NT2/D1 (cell line): ENCODE data around the gene SIGLEC15.
A peak's percentile ranks its signal among the peaks of the same experiment; 100 is the strongest.

Experiments used
- DNase-seq: peaks from one replicate; pipeline ENCODE4 v3.0.0-alpha.2; 2011; ENCODE audit warnings: low read depth, low spot score
- H3K27me3 ChIP-seq: 2 replicates; pipeline ENCODE4 v1.6.0; 2011; ENCODE audit warnings: mild to moderate bottlenecking; ENCODE audit not compliant: insufficient read length, insufficient read depth
- H3K36me3 ChIP-seq: 2 replicates; pipeline ENCODE4 v1.6.1; 2011; ENCODE audit warnings: mild to moderate bottlenecking, low read length, mixed read lengths; ENCODE audit not compliant: insufficient read depth, insufficient read length
- H3K4me1 ChIP-seq: 2 replicates; pipeline ENCODE4 v1.5.1; 2011; ENCODE audit not compliant: insufficient read depth, insufficient read length
- H3K4me3 ChIP-seq: 2 replicates; pipeline ENCODE4 v1.5.1; 2011; ENCODE audit warnings: low read depth; ENCODE audit not compliant: insufficient read length
- H3K9ac ChIP-seq: 2 replicates; pipeline ENCODE4 v1.6.0; 2011; ENCODE audit warnings: low read depth; ENCODE audit not compliant: insufficient read length
- H3K9me3 ChIP-seq: 2 replicates; pipeline ENCODE4 v1.5.1; 2011; ENCODE audit warnings: mild to moderate bottlenecking, low read length; ENCODE audit not compliant: insufficient read depth
- SUZ12 ChIP-seq: IDR thresholded peaks from 2 replicates; pipeline ENCODE4 v1.6.1; 2011; ENCODE audit not compliant: insufficient read length, insufficient read depth; ENCODE audit errors: extremely low read depth
- YY1 ChIP-seq: IDR thresholded peaks from 2 replicates; pipeline ENCODE4 v1.6.1; 2011; ENCODE audit not compliant: insufficient read length, insufficient read depth
- ZNF274 ChIP-seq: IDR thresholded peaks from 2 replicates; pipeline ENCODE4 v1.6.1; 2011; ENCODE audit warnings: mild to moderate bottlenecking, low read depth, low read length

The SIGLEC15 gene

GRCh38 chr18:45874491-45875184 lies 49.2 kb downstream of the SIGLEC15 start:
- H3K4me3 ChIP-seq, result no peak overlapping the region
- H3K27me3 ChIP-seq, result no peaks in the 10 kb centered on the region
- no peak for TF ChIP-seq YY1
- no peak for TF ChIP-seq ZNF274
- TF ChIP-seq SUZ12, result no peak
- no peak overlapping the region for H3K9ac ChIP-seq
- peaks cover 9% of the 10 kb centered on the region for H3K36me3 ChIP-seq
- no peaks in the 10 kb centered on the region for H3K9me3 ChIP-seq
- no peak for DNase-seq
- no peaks in the 10 kb centered on the region for H3K4me1 ChIP-seq

- Histone ChIP-seq H3K9ac (no peak overlapping the region), H3K4me1 (no peaks in the 10 kb centered on the region), H3K9me3 (no peaks in the 10 kb centered on the region), H3K36me3 (peaks cover 3% of the 10 kb centered on the region), H3K27me3 (no peaks in the 10 kb centered on the region), H3K4me3 (no peak overlapping the region)
- no peak for DNase-seq
- no peak for TF ChIP-seq YY1
- TF ChIP-seq ZNF274, result no peak
- TF ChIP-seq SUZ12, result no peak
These were observed 50.7 kb downstream of the SIGLEC15 start for GRCh38 chr18:45876161-45876560.

- no peak overlapping the region for H3K4me3 ChIP-seq
- H3K36me3 ChIP-seq, result peaks cover 3% of the 10 kb centered on the region
- H3K4me1 ChIP-seq, result no peaks in the 10 kb centered on the region
- no peaks in the 10 kb centered on the region for H3K27me3 ChIP-seq
- H3K9me3 ChIP-seq, result no peaks in the 10 kb centered on the region
- H3K9ac ChIP-seq, result no peak overlapping the region
- TF ChIP-seq SUZ12 (no peak), ZNF274 (no peak), YY1 (no peak)
- no peak for DNase-seq
These were observed 51.9 kb downstream of the SIGLEC15 start for GRCh38 chr18:45877403-45877802.

GRCh38 chr18:45879681-45880655 lies 54.5 kb downstream of the SIGLEC15 start:
- peak; percentile 58 for DNase-seq
- no peak overlapping the region for H3K4me3 ChIP-seq
- no peak for TF ChIP-seq YY1
- no peak for TF ChIP-seq SUZ12
- TF ChIP-seq ZNF274, result no peak
- H3K9me3 ChIP-seq, result no peaks in the 10 kb centered on the region
- H3K4me1 ChIP-seq, result no peaks in the 10 kb centered on the region
- no peak overlapping the region for H3K9ac ChIP-seq
- no peaks in the 10 kb centered on the region for H3K27me3 ChIP-seq
- peaks cover 12% of the 10 kb centered on the region for H3K36me3 ChIP-seq

- H3K4me1 ChIP-seq, result no peaks in the 10 kb centered on the region
- no peak for DNase-seq
- H3K9ac ChIP-seq, result no peak overlapping the region
- no peak for TF ChIP-seq SUZ12
- TF ChIP-seq YY1, result no peak
- TF ChIP-seq ZNF274, result no peak
- no peak overlapping the region for H3K4me3 ChIP-seq
- no peaks in the 10 kb centered on the region for H3K27me3 ChIP-seq
- H3K9me3 ChIP-seq, result no peaks in the 10 kb centered on the region
- peaks cover 11% of the 10 kb centered on the region for H3K36me3 ChIP-seq
These were observed 55.5 kb downstream of the SIGLEC15 start for GRCh38 chr18:45880876-45881558.

- Histone ChIP-seq H3K36me3 (peaks cover 11% of the 10 kb centered on the region), H3K27me3 (no peaks in the 10 kb centered on the region), H3K9ac (no peak overlapping the region), H3K4me1 (no peaks in the 10 kb centered on the region), H3K9me3 (no peaks in the 10 kb centered on the region), H3K4me3 (no peak overlapping the region)
- no peak for DNase-seq
- TF ChIP-seq SUZ12 (no peak), YY1 (no peak), ZNF274 (no peak)
These were observed 62.1 kb downstream of the SIGLEC15 start for GRCh38 chr18:45887585-45887984.
